HuH-7 (cell line): ENCODE data around the gene SEC61A1.

Experiments
- DNase-seq: peaks from one replicate; pipeline ENCODE4 v3.0.0; 2011; ENCODE audit warnings: low spot score

The SEC61A1 gene

DNA sequence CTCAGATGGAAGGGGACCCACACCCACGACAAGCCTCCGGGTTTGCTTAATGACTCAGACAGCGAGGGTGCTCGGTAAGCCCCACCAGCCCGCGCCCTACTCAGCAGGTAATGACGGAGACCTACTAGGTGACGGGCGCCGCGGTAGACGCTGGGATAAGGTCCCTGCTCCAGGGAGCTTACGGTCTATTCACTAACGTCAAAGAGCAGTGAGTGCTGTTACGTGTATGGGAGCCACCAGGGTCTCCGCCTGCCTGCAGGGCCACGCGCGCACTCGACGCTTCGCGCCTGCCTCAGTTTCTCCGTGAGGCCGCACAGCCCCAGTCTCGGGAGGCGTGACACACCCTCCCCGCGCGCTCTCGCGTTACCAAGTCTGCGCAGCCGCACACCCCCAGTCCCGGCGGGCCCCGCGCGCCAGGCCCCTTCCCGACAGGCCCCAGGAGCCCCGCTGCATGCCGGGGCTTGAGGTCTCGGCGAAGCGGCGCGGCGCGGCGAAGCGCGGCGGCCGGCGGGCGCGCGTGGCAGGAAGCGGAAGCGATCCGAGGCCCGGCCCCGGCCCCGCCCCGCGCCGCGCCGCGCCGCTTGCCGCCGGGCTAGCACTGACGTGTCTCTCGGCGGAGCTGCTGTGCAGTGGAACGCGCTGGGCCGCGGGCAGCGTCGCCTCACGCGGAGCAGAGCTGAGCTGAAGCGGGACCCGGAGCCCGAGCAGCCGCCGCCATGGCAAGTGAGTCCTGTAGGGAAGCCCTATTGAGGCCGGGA, at the start of gene SEC61A1:
SEC61A1 (plus strand) TSS at position 601 of the 758 bp plus-strand sequence; CDS start at position 717, 116 bp downstream.
- peak; percentile 96 for DNase-seq

DNA sequence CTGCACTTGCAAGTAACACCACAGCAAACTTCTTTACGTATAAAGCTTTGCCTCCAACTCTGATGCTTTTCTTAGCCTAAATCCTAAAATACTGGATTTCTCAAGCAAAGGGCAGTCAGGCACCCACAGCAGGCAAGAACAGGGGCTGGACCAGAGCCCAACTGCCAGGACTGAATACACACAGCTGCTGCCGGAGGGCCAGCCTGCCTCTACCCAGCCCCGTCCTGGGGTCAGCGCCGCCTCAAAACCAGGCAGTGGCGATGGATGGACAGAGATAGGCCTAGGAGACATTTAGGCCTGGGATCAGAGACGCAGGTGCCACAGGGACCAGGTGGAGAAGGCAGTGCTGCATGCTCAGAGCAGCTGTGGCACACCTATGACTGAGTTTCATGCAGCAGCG, 47.6 kb upstream of the SEC61A1 start:
- no peak for DNase-seq

DNA sequence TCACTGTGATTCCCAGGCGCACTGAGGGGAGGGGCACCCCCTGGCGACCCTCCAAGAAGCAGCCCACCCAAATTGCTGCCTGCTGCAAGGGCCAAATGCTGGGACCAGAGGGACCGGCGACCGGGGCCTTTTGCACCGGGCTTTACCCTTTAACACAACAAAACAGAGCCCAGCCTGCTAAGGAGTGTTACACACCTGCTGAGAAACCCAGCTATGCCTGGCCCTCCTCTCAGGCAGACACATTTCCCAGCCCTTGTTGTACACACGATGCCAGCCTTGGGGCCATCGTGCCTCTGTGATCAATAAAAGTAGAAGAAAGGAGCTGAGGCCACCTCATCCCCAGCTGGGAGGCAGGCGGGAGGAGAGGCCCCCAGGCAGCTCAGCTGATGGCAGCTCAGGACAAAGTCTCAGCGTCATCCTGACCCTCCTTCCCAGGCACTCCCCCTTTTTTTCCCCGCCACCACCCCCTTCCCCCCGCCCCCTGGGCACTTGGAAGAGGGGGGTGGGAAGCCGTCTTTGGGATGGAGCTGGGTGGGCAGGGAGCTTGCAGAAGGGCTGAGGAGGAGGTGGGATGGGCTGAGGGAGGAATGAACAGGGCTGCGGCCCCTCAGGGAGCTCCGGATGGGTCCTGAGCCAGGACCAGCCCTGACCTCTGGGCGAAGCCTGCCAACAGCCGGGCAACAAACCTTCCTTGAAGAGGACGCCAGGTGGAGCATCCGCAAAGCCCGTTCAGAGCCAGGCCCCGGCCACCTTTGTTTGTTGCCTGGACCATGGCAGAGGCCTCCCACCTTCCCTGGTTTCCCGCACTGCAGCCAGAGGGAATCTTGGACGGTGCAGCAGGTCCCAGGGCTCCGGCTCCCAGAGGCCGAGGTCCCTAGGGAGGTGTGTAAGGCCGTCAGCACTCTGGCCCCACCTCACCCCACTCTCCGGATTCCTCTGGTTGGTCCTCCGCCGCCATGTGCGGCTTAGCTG, 45.9 kb upstream of the SEC61A1 start:
- DNase-seq = no peak

DNA sequence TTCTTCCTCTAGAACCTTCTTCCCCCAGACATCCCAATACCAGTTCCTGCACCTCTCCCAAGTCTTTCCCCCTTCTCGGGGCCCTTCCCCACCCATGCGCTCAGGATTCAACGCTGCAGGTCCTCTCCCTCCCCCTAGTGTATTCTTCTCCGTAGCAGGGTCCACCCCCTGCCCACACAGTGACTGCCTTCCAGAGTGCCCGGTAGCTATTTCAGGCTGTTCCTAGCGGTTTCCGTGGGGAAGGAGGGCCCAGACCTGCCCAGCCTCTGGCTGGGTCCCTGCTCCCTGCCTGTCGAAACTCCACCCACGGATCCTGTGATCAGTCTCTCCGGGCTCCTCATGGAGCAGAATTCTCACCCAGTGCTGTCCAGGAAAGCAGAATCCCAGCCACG, 45.2 kb upstream of the SEC61A1 start:
- DNase-seq = no peak

DNA sequence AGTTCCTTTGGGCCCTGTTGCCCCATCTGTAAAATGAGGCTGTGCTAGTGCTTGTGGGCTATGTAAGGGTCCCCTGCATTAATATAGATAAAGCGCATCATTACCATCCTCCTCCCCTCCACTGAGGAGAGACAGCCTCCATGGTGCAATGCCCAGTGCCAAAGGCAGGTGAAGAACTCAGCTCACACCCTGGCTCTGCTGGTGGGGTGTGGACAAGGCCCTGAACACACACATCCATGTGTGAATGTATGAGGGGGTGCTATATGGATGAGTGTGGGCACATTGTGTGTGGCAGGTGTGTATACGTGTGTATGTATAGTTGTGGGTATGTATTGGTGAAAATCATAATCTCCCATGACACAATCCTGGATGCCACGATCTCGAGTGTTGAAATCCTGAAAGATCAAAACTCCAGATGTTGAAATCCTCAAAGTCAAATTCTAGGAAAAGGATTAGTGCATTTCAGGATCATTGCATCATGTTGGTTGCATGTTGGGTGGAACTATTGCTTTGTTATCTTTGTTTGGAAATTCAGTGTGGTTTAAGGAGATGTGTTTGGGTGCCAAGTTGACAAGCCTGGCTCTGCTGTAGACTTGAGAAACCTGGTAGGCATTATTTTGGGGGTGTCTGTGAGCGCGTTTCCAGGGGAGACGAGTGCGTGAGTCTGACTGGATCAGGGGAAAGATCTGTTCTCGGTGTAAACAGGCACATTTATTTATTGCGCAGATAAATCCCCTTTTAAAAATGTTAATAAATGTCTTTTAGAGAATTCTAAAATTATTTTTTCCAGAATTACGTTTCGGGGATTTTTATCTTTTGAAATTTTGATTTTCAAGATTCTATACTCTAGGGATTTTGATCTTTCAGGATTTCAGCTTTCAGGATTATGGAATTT, 42.0 kb upstream of the SEC61A1 start:
- no peak for DNase-seq

DNA sequence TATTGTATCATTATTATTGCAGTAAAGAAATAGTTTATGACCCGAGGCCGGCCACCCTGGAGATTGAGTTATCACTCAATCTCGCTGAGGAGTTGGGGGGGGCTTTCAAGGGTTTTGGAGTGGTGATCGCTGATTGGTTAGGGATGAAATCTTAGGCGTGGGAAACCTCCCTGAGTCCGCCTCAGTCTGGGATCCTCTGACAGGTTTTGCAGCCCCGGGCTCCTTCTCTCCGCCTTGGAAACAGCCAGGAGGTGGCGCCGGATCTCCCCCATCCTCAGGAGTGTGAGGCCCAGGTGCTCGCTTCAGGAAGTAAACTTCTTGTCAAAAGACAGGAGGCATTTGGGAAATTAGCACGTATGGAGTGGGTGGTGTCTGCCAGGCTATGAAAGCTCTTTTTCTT, 41.1 kb upstream of the SEC61A1 start:
- peak; percentile 67 for DNase-seq

DNA sequence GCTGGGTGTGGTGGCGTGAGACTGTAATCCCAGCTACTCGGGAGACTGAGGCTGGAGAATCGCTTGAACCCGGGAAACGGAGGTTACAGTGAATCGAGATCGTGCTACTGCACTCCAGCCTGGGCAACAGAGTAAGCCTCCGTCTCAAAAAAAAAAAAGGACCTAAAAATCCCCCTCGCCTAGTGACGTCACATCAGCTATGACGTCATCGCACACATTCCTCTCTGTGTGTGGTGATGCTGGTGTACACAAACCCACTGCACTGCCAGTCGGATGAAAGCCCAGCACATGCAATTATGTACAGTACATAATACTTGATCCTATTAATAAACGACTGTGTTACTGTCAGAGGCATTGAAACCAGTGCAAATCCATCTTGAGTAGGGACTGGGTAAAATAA, 40.2 kb upstream of the SEC61A1 start:
- DNase-seq = no peak

DNA sequence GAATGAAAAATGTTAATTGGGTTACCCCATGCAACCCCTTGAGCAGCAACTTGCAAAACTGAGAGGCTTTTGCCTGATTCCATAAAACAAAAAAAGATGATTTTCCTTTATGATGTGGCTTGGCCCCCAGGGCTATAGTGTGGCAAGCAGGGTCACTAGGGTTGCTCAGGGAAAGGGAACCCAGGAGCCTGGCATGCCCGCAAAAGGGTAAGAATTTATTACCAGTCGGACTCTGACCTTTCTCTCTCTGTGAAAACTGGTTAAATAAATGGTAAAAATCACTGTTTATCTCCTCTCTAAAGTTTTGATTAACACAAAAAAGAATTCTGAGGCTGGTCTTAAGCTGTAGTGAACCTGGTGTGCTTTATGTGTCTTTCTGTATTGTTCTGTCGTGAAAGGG, 37.7 kb upstream of the SEC61A1 start:
- DNase-seq = no peak

DNA sequence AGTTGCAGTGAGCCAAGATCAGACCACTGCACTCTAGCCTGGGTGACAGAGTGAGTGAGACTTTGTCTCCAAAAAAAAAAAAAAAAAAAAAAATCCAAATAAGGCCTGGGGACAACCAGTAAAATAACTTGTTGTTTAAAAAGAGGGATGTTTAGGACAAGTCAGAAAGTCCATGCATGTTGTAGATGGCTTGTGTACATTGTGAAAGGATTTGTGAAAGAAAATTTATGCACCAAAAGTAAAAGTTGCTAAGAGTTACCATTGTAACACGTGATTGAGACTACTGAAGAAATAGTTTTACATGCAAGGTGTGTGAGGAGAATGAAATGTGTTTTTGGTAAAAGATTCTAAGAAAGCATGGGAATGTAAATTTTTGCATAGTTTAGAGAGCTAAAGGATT, 35.7 kb upstream of the SEC61A1 start:
- DNase-seq = no peak

DNA sequence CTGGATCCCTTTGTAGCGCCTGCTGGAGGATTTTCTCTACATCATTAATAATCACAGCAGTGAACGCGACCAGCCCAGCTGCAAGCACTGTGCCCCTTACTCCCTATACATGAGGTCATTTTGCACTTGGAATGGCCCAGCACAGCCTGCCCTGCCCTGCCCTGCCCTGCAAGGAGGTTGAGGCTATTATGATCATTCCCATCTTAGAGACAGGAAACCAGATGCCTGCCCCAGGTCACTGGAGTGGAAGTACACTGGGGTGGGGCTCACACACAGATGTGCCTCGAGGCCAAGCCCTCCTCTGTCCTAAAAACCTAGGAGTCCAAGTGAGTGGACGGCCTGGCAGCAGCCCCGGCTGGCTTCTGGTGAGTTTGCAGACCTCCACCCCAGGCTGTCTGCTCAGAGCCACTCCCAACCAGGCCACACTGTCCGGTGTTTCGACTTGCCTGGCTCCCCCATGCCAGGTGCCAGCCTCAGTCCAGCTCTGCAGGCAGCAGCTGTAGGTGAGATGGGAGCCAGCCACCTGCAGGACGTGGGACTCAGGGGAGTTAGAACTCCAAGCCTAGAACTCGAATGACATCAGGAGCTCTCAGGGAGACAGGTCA, 30.4 kb upstream of the SEC61A1 start:
- DNase-seq = no peak

DNA sequence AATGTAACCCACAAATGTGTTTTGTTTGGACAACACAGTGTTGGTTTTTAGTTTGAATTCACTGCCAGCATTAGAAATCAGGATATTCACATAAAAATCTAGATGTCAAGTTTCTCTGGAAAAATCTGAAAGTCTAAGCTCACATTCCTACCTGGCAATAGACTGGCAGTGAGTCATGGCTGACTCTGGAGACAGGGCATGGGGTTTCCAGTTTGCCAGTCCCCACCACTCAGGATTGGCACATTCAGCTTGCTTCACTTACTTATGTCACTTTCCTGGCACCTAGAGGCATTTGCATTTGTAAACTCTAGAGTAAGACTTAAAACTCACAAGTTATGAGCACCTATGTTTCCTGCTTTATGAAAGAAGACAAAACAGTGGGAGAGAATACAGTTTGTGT, 19.1 kb upstream of the SEC61A1 start:
- DNase-seq = no peak

DNA sequence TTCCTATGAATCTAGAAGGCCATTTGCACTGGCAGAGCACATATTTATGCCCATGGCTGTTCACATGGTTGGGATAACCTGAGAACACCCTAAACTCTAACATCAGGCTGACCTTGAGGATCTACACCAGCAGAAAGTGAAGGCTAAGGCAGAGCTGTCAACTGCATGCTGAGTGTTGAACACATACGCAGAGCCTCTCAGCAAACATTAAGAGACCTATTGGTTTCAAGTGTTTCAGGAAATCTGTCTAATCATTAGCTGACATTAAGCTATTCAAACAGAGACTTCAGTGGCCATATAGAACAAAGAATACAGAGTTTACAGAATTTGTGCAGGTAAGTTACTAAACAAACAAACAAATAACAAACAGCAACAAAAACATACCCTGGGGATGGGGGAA, 16.1 kb upstream of the SEC61A1 start:
- peak; percentile 42 for DNase-seq

DNA sequence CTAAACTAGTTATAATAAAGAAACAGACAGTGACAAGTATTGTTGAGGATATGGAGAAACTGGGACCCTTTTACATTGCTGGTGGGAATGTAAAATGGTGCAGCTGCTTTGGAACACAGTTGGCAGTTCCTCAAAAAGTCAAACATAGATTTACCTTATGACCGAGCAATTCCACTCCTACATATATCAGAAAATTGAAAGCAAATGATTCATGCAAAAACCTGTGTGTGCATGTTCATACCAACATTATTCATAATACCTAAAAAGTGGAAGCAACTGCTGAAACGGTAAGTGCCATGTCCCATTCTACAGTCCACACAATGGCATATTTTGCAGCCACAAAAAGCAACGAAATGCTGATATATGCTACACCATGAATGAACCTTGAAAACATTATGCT, 12.2 kb upstream of the SEC61A1 start:
- no peak for DNase-seq

DNA sequence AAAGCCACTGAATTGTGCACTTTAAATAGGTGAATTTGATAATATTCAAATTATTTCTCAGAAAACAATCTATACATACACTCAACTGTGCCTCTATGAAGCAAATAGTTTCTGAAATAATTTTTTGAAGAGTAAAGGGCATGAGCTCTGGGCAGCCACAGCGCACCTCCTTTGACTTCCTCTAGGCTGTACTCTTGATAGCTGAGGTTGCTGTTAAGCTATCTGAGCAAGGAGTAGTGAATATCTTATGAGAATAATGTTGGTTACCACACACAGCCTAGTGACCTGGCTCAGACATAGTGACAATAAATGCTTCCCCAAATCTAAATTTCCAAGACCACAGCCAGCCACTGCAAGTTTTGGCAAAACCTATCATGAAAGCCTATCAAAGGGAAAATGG, 11.6 kb upstream of the SEC61A1 start:
- DNase-seq = no peak

DNA sequence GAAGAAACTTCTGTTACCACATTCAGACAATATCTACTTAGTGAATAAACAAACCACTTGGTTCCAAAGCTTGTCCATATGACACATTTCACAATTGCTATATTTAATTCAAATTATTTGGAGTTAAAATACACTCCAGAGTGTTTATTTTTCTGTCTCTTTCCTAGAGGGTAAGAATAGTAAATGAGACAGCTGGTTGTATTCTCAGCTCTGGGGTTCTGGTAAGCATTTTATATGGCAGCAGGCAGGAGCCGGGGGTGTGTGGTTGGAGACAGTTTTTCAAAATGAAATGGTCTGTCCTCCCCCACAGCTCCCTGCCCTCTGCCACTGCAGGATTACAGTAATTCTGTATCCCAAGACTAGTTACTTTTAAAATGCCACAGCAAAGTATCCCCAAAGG, 10.9 kb upstream of the SEC61A1 start:
- no peak for DNase-seq

DNA sequence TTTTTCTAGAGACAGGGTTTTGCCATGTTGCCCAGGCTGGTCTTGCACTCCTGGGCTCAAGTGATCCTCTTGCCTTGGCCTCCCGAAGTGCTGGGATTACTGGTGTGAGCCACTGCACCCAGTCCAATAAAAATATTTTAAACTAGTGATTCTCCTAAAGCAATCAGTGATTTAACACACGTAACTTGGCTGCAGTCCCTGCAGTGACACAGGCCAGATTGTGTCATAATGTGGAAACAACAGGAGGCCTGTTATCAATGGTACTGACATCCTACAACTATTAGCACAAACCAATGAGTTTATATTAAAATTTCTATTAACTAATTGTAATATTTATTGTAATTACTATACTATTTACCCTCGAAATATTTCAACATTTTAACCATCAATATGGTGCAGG, 1.6 kb upstream of the SEC61A1 start:
- no peak for DNase-seq

DNA sequence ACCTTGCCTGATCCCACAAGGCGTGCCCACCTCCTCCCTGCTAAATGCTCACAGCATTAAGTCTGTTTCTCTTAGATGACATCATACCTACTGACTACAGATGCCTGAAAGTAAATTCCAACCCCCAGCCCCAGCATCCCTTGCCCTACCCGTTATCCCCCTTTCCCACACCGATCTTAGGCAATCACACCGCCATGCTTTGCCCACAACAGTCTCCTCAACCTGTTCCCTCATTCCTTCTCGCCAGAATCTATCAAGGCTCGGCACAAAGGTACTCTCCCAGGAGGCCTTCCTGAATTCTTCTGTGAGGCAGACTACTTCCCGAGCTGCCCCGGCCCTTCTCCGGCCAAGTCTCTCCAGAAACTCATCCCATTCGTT, 789 bp upstream of the SEC61A1 start:
- no peak for DNase-seq

DNA sequence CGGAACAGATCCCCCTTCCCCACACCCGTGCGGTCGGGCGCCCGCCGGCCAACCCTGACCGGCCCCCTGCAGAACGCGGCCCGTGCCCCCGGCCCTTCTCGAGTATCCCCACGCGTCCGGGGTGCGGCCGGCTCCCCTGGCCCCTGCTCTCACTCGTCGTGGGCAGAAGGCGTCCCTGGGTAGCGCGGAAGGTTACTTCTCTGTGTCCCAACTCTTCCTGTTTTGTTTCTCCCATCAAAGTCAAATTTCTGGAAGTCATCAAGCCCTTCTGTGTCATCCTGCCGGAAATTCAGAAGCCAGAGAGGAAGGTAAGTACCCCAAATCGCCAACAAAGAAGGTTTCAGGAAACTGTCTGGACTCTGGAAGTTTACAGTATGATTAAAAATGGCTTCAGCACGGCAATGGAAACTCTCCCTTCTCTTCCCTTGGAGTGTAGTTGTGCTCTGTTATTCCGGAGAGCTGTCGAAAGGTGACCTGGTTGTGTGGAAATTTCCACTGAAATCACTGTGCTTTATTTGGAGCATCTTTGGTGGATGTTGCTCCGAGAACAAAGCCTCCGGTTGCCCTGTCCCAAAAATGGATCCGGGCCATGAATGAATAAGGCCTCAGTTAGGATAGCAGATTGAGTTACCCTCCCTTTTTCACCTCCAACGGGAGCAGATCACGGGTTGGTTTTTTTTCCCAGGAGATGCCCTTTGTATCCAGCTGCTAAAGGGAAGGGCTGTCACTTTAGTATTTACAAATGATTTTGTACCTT, 536 bp downstream of the SEC61A1 start:
- no peak for DNase-seq

DNA sequence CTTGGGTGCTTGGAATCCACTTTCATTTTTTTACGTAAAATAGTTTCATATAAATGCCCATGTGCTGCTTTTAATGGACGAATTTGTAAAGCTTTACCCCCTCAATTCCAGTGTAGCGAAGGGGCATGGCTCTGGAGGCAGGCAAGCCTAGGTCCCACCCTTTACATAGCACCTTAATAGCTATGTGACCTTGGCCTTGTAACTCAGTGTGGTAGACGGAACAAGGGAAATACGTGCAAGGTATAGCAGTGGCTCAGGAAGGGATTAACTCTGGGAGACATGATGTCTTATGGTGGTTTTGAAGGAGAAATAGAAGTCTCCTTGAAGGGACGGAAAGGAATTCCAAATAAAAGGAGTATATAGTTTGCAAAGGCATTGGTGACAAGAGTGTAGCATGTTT, 1.4 kb downstream of the SEC61A1 start:
- no peak for DNase-seq

DNA sequence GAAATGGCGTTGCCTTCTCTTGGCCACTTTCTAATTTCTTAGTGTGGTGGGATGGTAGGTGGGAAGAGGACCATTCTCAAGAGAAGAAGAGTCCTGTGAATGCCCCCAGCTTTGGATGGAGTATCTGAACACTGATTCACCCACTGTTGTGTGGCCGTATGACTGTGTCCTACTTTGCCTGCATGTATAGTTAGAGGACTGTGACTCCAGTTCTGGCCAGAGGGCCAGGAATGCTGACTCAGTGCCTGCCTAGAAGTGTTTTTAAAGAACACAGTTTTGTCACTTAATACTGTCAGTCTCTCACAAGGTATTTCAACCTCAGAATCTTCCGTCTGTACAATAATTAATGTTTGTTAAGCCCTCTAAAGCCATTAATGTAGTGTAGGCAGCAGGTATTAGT, 2.1 kb downstream of the SEC61A1 start:
- no peak for DNase-seq

DNA sequence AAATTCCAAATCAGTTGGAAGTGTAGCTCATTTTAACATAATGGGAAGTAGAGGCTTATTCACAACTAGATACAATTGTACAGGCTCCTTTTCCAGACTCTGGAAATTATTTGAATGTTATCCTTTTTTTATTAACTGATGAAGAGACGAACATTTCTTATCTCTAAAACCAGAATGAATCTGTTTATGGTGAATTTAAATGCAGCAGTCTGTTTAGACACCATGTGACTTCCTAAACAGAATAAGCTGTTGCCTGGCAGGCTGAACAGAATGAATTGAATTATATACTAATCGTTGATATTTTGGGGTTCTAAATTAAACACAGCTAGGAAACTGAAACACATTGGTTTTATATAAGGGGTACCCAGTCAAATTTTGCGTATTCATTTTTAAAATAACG, 4.0 kb downstream of the SEC61A1 start:
- DNase-seq = no peak
